Stomach (tissue), 4 donors: Measurements from ENCODE around the gene KRTAP22-2.

Experiments used
- EP300 ChIP-seq: sonication (generic); formaldehyde crosslinking; IDR thresholded peaks from one replicate; pipeline ENCODE4 v1.6.1; 2017; ENCODE audit warnings: antibody characterized with exemption
- POLR2A ChIP-seq, 4 donors: fragments of 450-650 bp; IDR thresholded peaks; one replicate each; pipeline ENCODE4 v1.6.1; 2016; ENCODE audit warnings: antibody characterized with exemption in 4 of 4, control low read depth in 2 of 4, mild to moderate bottlenecking in 1 of 4, moderate library complexity in 1 of 4
- POLR2AphosphoS5 ChIP-seq, 3 donors: sonication (generic); formaldehyde crosslinking; IDR thresholded peaks; one replicate each; pipeline ENCODE4 v1.6.1; 2016; ENCODE audit warnings: antibody characterized with exemption in 3 of 3
- TF ChIP-seq, protein P1 (sequence below), 7 experiments: fragments of 450-650 bp in 4 of 7; fragments of 200-600 bp in 3 of 7; sonication (generic) in 3 of 7; IDR thresholded peaks; one replicate each; pipeline ENCODE4 v1.5.1; 2016 to 2019; ENCODE audit warnings: antibody characterized with exemption in 7 of 7, control low read depth in 2 of 7, mild to moderate bottlenecking in 1 of 7

DNA sequence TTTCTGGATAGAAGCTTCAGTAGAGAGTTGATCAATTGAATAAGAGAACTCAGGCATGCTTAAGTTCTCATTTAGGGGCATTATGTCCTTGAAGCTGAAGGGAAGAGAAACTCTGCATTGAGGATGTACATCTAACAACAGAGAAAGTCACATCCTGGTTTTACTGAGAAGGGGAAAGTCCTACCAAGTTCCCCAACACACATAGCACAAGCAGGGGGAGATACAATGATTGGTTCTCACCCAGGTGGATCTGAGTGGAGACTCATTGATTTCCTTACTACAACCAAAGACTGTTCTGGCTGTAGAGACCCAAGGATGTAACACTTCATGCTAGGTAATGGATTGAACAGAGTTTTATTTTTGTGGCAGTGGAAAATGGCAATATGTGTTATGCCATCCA lies 25.0 kb upstream of the KRTAP22-2 start:
- TF ChIP-seq, protein P1, sequence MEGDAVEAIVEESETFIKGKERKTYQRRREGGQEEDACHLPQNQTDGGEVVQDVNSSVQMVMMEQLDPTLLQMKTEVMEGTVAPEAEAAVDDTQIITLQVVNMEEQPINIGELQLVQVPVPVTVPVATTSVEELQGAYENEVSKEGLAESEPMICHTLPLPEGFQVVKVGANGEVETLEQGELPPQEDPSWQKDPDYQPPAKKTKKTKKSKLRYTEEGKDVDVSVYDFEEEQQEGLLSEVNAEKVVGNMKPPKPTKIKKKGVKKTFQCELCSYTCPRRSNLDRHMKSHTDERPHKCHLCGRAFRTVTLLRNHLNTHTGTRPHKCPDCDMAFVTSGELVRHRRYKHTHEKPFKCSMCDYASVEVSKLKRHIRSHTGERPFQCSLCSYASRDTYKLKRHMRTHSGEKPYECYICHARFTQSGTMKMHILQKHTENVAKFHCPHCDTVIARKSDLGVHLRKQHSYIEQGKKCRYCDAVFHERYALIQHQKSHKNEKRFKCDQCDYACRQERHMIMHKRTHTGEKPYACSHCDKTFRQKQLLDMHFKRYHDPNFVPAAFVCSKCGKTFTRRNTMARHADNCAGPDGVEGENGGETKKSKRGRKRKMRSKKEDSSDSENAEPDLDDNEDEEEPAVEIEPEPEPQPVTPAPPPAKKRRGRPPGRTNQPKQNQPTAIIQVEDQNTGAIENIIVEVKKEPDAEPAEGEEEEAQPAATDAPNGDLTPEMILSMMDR (IDR thresholded peaks at IDR 0.05), result no peak
- no peak for TF ChIP-seq POLR2A (IDR thresholded peaks at IDR 0.05)
- no peak for TF ChIP-seq POLR2AphosphoS5 (IDR thresholded peaks at IDR 0.05)
- no peak for TF ChIP-seq EP300
